ENCODE measurements around the gene ZNF428. TPM values are rescaled to one million over a fixed set of nuclear protein-coding genes. Genes with fewer than 3 reads are reported as not detected.

The ZNF428 gene
- total RNA-seq, 2 experiments from 2014 or later = 23.0 to 23.2 TPM

- Mint-ChIP-seq H3K4me1 (peaks cover 43% of the 10 kb centered on the region), H3K9me3 (ENCODE audit: low read depth) (no peaks in the 10 kb centered on the region), H3K27me3 (no peaks in the 10 kb centered on the region), H3K27ac (peak overlapping the region; percentile 92), H3K36me3 (peaks cover 5% of the 10 kb centered on the region), H3K4me3 (peak overlapping the region; percentile 95)
- DNase-seq = no peak
- ATAC-seq = no peak
- CTCF ChIA-PET = interaction anchor here (0.7 to 3.0 kb wide), 10 partner anchors 10 to 128 kb away, joined by 3 to 38 read pairs (median 3); partner anchors contain the start of genes IRGQ, ZNF575 and ZNF576
Observed at GRCh38 chr19:43574424-43575155, 44.8 kb downstream of the ZNF428 start.

- ATAC-seq = no peak
- Mint-ChIP-seq H3K4me3 (no peak overlapping the region), H3K27ac (no peak overlapping the region), H3K27me3 (no peaks in the 10 kb centered on the region), H3K36me3 (peaks cover 3% of the 10 kb centered on the region), H3K4me1 (peaks cover 33% of the 10 kb centered on the region), H3K9me3 (ENCODE audit: low read depth) (no peaks in the 10 kb centered on the region)
- no peak for DNase-seq
- CTCF ChIA-PET = interaction anchor here (2.0 kb wide), 1 partner anchor 22 kb away, joined by 9 read pairs; no protein-coding TSS in a partner anchor
Observed at GRCh38 chr19:43572171-43572588, 47.2 kb downstream of the ZNF428 start.

DNA sequence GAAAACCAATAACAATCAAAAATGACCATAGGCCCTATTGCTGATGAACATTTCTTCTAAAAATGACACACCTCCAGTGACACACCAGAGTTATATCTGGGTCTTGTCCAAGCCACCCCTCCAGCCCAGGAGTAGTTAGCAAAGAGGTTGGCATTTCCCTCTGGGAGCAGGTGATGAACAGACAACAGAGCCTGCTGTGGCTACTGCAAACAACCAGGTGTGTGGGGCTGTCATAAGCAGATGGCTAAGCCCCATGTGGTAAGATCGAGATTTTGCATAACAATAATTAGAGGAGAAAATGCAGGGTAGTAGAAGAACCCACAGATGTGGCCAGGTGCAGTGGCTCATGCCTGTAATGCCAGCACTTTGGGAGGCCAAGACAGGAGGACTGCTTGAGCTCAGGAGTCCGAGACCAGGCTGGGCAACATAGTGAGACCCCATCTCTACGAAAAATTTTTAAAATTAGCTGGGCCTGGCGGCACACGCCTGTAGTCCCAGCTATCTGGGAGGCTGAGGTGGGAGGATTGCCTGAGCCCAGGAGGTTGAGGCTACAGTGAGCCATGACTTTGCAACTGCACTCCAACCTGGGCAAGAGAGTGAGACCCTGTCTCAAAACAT lies 49.1 kb downstream of the ZNF428 start:
- CTCF ChIA-PET = no interaction called here
- ATAC-seq = no peak
- H3K4me3 Mint-ChIP-seq = no peak overlapping the region

DNA sequence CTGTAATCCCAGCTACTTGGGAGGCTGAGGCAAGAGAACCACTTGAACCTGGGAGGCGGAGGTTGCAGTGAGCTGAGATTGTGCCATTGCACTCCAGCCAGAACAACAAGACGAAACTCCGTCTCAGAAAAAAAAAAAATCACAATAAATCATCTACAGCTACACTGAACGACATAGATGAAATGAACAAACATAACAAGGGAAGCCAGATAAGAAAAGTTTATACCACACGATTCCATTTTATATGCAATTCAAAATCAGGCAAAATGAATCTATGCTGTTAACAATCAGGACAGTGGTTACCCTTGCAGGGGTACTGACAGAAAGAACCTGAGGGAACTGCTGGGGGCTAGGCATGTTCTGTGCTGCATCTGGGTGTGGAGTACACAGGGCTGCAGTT lies 49.8 kb downstream of the ZNF428 start:
- Mint-ChIP-seq H3K4me3 (no peak overlapping the region), H3K27me3 (no peaks in the 10 kb centered on the region), H3K9me3 (ENCODE audit: low read depth) (no peaks in the 10 kb centered on the region), H3K27ac (no peak overlapping the region), H3K36me3 (peaks cover 5% of the 10 kb centered on the region), H3K4me1 (peaks cover 17% of the 10 kb centered on the region)
- ATAC-seq (no peak), DNase-seq (no peak)
- CTCF ChIA-PET = interaction anchor here (0.9 to 1.3 kb wide), 2 partner anchors 33 to 123 kb away, joined by 3 read pairs; no protein-coding TSS in a partner anchor

More for the DNA sequence above, 49.1 kb downstream of the ZNF428 start:
- H3K36me3 Mint-ChIP-seq = peaks cover 5% of the 10 kb centered on the region
- peak overlapping the region; percentile 48 for H3K27ac Mint-ChIP-seq
- H3K9me3 Mint-ChIP-seq (ENCODE audit: low read depth) = no peaks in the 10 kb centered on the region
- no peak for DNase-seq
- no peaks in the 10 kb centered on the region for H3K27me3 Mint-ChIP-seq
- H3K4me1 Mint-ChIP-seq = peaks cover 23% of the 10 kb centered on the region

DNA sequence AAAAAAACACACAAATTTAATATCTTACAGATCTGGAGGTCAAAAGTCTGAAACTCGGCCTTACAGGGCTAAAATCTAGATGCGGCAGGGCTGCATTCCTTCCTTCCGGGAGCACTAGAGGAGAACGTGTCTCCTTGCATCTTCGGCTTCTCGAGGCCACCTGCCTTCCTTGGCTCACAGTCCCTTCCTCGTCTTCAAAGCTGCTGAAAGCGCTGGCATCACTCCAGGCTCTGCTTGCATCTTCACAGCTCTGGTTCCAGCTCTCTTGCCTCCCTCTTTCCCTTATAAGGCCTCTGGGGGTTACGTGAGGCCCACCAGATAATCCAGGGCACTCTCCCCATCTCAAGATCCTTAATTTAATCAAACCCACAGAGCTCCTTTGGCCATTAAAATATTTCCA lies 54.6 kb downstream of the ZNF428 start:
- Mint-ChIP-seq H3K36me3 (peaks cover 22% of the 10 kb centered on the region), H3K4me1 (peaks cover 37% of the 10 kb centered on the region), H3K4me3 (no peak overlapping the region), H3K27ac (no peak overlapping the region), H3K9me3 (ENCODE audit: low read depth) (no peaks in the 10 kb centered on the region), H3K27me3 (no peaks in the 10 kb centered on the region)
- CTCF ChIA-PET = interaction anchor here (0.8 to 5.5 kb wide), 5 partner anchors 9 to 104 kb away, joined by 3 to 22 read pairs (median 3); partner anchors contain the start of genes IRGQ and ZNF576
- no peak for DNase-seq
- no peak for ATAC-seq

DNA sequence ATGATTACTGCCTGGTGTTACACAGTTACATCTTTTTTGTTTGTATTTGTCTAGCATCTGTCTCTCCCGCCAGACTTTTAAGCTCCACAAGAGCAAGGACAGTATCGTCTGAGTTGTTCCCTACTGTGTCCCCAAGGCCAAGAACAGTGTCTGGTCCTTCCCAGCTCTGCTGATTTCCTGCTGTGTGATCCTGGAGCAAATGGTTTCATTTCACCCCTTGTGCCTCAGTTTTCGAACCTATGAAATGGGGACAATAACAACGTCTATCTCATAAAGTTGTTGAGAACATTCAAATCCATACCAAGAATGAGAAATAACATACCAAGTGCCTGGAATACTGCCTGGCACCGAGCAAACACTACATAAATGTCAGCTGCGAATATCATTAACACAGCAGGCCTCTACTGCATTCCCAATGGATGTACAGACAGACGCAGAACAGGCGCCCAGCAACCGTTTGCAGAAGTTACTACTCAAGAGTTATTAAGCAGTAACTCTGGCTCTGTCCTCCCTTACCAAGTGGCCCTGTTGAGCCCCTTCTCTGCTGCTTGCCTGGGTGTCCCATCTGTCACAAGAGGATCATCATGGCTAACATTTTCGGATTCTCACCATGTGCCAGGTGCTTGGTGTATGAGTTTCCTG lies 55.5 kb downstream of the ZNF428 start:
- peaks cover 37% of the 10 kb centered on the region for H3K4me1 Mint-ChIP-seq
- H3K27ac Mint-ChIP-seq = peak overlapping the region; percentile 92
- no peaks in the 10 kb centered on the region for H3K27me3 Mint-ChIP-seq
- H3K36me3 Mint-ChIP-seq = peaks cover 23% of the 10 kb centered on the region
- CTCF ChIA-PET = interaction anchor here (0.6 to 5.5 kb wide), 3 partner anchors 8 to 1407 kb away, joined by 3 to 22 read pairs (median 3); no protein-coding TSS in a partner anchor
- H3K9me3 Mint-ChIP-seq (ENCODE audit: low read depth) = no peaks in the 10 kb centered on the region
- no peak for DNase-seq
- H3K4me3 Mint-ChIP-seq = no peak overlapping the region
- ATAC-seq = no peak

DNA sequence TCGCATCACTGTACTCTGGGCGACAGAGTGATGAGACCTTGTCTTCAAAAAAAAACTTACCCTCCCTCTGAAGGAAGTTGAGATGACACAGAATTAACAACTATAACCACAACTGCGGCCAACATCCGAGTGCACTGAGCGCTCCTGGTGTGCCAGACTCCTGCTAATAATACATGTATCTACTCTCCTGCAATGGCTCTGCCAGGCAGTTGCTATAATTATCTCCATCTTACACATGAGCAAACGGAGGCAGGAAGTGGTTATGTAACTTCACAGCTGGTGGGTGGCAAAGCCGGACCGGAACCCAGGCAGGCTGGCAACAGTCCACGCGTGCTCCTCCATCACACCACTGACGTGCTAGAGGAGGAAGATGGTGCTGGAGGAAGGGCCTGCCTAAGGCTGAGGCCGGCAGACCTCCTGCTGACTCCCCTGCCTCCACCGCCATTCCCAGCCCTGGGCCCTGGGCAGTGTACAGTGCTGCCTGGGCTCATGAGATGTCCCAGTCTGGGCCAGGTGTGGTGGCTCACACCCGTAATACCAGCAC lies 56.7 kb downstream of the ZNF428 start:
- DNase-seq (peak; percentile 91), ATAC-seq (peak; percentile 90)
- CTCF ChIA-PET = interaction anchor here (0.6 to 5.5 kb wide), 5 partner anchors 7 to 45 kb away, joined by 3 to 23 read pairs (median 3); partner anchors contain the start of gene IRGQ
- H3K36me3 Mint-ChIP-seq = peaks cover 24% of the 10 kb centered on the region
- no peaks in the 10 kb centered on the region for H3K27me3 Mint-ChIP-seq
- peak overlapping the region; percentile 92 for H3K27ac Mint-ChIP-seq
- H3K4me1 Mint-ChIP-seq = peaks cover 37% of the 10 kb centered on the region
- no peaks in the 10 kb centered on the region for H3K9me3 Mint-ChIP-seq (ENCODE audit: low read depth)
- peak overlapping the region; percentile 33 for H3K4me3 Mint-ChIP-seq

DNA sequence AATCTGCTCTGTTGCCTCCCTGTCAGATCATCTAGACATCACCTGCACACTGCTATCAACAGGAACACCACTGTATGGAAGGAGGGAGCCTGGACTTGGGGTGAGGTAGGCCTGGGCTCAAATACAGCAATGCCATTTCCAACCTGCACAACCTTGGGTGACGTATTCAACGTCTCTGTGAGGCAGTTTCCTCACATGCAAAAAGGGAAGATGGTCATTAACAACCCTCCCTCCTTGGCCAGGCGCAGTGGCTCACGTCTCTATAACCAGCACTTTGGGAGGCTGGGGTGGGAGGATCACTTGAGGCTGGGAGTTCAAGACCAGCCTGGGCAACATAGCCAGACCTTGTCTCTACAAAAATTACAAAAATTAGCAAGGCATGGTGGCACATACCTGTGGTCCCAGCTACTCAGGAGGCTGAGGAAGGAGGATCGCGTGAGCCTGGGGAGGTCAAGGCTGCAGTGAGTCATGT lies 57.2 kb downstream of the ZNF428 start:
- no peaks in the 10 kb centered on the region for H3K27me3 Mint-ChIP-seq
- H3K9me3 Mint-ChIP-seq (ENCODE audit: low read depth) = no peaks in the 10 kb centered on the region
- H3K4me1 Mint-ChIP-seq = peaks cover 37% of the 10 kb centered on the region
- peak overlapping the region; percentile 92 for H3K27ac Mint-ChIP-seq
- CTCF ChIA-PET = interaction anchor here (0.6 to 2.7 kb wide), 4 partner anchors 15 to 44 kb away, joined by 3 to 23 read pairs (median 3); partner anchors contain the start of gene IRGQ
- ATAC-seq = no peak
- no peak for DNase-seq
- H3K4me3 Mint-ChIP-seq = peak overlapping the region; percentile 33
- H3K36me3 Mint-ChIP-seq = peaks cover 27% of the 10 kb centered on the region

- Mint-ChIP-seq H3K9me3 (ENCODE audit: low read depth) (no peaks in the 10 kb centered on the region), H3K36me3 (peaks cover 25% of the 10 kb centered on the region), H3K27me3 (no peaks in the 10 kb centered on the region), H3K4me3 (no peak overlapping the region), H3K27ac (peak overlapping the region; percentile 92), H3K4me1 (peaks cover 34% of the 10 kb centered on the region)
- CTCF ChIA-PET = interaction anchor here (2.7 kb wide), 1 partner anchor 33 kb away, joined by 23 read pairs; the partner anchor contains the start of gene IRGQ
- DNase-seq = no peak
- no peak for ATAC-seq
Observed at GRCh38 chr19:43561139-43561970, 58.1 kb downstream of the ZNF428 start.

GRCh38 chr19:43560687-43561086 lies 58.7 kb downstream of the ZNF428 start:
- Mint-ChIP-seq H3K9me3 (ENCODE audit: low read depth) (no peaks in the 10 kb centered on the region), H3K27me3 (no peaks in the 10 kb centered on the region), H3K36me3 (peaks cover 25% of the 10 kb centered on the region), H3K27ac (peak overlapping the region; percentile 22), H3K4me1 (peaks cover 36% of the 10 kb centered on the region), H3K4me3 (no peak overlapping the region)
- DNase-seq (no peak), ATAC-seq (no peak)
- CTCF ChIA-PET = interaction anchor here (2.7 to 9.2 kb wide), 2 partner anchors 34 to 35 kb away, joined by 23 to 173 read pairs; partner anchors contain the start of genes IRGQ and ZNF576

All from activated CD8-positive, alpha-beta memory T cell treated with anti-CD3 and anti-CD28 coated beads, Interleukin-2, amount 10 ng/mL, durations not matched to agents 7 days and 5 days (primary cell).